GM19240 (cell line): Measurements from ENCODE around the gene SNX33.
"Not testable (repeated sequence)": the region's sequence is repeated elsewhere in the genome, so short reads cannot be mapped to it uniquely, and the experiment has no call there.

Source experiments
- DNase-seq: peaks from one replicate; pipeline ENCODE4 v3.0.0; 2011; ENCODE audit warnings: low spot score; ENCODE audit not compliant: insufficient read length

Gene SNX33

DNA sequence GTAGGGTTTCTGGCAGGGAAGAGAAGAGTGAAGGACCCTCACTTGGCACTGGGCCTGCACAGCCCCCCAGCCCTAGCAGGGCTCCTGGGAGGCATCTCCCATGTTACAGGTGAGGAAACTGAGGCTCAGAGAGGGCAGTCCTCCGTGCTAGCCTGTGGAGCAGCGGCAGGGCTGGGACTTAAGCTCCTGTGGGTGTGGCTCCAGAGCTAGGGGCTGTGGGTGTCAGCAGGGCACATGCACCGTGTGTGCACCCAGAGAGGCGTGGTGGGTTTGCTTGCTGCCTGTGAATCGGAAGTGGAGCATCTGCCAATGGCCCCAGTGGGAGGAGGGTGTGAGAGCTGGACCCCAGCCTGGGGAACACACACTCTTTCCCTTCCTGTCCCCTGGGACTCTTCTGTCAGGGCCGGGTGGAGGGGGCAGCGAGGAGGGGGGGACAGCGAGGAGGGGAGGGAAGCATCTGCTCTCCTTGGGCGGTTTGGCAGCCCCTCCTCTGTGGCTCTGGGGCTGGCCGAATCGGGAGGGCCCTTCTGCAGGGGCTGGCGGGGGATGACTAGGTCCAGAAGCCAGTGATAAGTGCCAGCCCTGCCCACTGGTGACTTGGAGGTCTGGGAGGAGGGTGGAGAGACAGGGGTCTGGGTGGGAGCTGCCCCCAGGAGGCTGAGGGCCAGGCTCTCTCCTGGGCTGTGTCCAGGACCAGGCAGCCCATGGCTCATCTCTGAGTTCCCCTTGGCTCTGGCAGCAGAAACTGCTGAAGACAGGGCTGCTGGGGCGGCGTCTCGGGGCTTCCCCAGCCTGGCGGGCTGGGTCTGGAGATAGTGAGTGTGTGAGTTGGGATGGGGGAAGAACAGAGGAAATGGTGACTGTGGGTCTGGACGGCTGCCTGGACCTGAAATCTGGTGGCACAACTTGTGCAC is 52.5 kb downstream of the SNX33 start:
- DNase-seq, result not testable (repeated sequence)

DNA sequence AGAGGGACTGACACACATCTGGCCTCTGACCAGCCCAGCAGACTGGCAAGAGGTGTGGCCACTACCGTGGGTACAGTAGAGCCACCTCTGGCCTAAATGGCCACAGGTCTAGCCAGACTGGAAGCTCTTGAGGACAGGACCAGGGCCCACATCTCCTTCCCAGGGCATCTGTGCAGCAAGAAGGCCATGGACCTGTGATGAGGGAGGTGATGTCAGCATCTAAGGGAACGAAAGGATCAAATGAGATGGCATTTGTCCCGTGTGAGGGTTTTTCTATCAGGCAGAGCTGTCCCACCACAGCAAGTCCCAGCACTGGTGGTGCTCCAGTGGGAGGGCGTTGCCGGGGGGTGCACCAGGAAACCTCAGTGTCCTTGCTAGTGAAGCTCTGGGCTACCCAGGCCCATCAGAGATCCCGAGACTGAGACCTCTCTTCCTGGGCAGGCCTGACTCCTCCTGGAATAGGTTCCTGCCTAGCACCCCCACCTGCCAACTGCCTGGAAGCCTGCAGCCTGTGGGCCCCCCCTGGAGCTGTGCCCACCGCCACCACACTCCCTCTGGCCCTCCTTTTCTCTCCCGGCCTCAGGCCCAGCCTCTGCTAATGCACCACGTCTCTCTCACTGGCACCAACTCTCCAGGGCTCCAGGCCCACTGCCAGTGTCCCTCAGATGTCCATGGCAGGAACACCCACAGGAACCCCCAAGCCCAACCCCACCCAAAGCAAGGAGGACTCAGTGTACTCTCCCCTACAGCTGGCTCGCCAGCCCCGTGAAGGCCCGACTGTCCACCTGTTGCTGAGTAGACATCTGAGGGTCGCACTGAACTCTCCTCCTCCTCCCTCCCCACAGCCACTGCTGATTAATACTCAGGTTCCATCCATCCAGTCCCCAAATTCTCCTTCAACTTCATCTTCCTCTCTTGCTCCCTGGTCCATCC is 53.6 kb downstream of the SNX33 start:
- DNase-seq, result not testable (repeated sequence)

DNA sequence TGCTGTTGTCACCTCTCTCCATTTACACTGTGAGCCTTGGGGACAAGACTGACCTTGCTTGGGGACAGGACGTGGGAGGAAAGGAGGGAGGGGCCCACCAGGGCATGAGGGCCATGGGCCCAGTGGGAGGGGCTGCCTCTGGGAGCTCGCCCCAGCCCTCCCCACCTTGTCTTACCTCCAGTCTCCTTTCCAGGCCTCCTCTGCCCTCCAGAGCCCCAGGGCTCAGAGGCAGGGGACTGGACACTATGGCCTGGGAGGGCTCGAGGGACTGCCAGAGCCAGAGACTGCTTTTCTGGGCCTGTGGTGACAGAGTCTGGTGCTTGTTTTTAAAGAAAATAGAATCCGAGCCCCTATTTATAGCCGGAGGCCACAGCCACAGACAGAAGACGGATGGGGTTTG is 54.7 kb downstream of the SNX33 start:
- no peak for DNase-seq

DNA sequence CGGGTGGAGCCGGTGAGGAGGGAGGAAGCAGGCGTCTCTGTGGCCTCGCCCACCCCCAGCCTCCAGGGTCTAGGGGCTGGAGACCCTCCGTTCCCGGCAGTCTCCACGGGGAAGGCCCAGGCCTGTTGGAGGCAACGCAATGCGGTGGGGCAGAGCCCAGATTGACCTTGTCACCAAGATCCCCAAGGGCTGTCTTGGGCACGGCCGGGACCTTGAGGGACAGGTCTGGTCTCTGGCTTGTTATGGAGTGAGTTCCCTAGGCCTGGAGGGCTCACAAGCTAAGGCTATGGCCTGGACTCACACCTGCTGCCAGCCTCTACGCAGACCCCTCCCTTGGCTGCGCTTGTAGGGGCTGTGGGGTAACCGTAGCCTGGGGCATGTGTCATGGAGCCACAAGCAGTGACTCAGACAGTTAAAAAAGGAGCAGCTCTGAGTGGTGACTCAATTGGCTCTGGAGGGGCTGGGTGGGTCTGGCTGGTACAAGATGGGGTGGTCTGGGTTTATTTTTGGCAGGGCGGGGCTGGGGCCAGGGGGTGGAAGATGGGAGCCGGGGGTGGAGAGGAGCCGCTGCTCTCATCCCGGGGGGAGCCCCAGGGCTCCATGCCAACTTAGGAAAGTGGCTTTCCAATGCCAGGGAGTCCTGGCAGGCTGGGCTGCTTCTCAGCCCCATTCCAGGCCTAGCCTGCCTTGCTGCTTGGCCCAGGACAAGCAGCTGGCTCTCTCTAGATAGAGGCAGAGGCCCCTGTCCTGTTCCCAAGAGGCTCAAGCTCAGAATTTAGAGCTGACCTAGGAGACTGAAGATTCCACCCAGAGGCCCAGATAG is 55.9 kb downstream of the SNX33 start:
- DNase-seq, result not testable (repeated sequence)

DNA sequence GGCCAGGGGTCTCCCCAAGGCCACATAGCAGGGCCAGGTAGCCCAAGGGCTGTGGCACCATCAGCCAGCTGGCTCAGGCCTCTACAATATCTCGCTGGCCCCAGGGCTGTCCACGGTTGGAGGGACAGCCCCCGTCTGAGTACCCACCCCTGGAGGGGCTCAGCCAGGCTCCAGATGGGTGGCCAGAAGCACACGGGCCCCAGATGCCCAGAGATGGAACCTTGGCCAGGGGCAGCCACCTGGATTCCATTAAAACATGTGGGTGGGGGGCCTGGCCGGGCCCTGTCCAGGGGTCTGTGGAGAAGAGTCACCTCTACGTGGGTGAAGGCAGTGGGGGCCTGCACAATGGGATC is 56.5 kb downstream of the SNX33 start:
- no peak for DNase-seq

DNA sequence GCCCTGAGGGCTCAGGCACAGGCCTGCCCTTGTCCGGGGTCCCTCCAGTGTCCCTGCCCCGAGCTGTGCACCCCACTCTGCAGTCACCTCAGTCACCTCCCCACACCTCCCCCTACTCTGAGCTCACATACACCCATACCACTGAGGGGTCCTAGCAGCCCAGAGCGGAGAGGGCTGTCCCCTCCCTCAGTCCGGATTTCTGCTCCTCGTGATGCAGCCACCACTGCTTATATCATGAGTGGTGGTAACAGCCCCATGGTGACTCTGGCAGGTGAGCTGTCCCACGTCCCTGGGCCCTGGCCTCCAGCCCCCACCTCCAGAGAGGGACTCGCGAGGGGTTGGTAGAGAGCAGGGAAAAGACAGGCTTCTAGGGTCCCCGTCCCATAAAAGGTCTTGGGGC is 56.9 kb downstream of the SNX33 start:
- DNase-seq, result no peak

DNA sequence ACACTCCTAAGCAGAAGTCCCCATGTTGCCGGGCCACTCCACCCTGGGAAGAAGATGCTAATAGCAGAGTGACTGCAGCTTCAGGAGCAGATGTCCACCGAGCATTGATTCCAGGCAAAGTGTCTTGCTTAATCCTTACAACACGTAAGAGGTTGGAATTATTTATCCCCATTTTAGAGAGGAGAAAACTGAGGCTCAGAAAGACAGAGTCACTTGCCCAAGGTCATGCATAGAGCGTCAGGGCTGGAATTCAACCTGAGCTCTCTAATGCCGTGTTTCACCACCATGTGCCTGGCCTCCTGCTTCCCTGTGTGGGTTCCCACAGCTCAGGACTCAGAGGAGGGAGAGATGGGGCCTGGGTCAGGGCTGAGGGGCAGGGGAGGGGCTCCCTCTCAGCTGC is 57.7 kb downstream of the SNX33 start:
- not testable (repeated sequence) for DNase-seq

DNA sequence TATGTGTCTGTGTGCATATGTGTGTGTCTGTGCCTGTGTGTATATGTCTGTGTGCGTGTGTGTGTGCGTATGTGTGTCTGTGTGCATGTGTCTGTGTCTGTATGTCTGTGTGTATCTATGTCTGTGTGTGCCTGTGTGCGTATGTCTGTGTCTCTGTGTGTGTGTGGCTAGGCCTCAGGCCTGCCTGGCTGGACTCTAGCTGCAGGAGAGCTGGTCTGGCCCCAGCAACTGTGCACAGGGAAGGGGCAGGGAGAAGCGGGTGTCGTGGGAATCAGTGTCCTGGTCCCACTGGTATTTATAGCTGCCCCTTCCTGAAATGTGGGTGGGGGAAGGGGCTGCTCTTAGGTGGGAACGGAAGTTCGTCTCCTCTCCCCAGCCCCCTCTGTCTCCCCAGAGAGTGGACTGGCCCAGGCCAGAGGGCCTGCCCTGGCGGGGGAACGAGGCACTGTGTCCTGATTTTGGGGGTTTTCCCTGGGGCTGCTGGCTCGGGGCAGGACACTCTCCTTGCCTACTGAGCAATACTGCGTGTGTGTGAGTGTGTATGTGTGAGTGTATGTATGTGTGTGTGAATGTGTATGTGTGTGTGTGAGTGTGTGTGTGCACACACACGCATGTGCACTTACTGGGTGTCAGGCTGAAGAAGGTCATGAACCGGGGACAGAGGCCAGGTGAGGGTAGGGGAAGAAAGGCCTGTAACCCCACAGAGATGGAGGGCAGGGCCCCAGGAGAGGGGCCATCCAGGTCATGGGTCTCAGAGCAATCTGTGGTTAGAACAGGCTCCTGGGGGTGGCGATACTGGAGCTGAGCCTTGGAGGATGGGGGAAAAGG is 58.4 kb downstream of the SNX33 start:
- DNase-seq, result no peak

DNA sequence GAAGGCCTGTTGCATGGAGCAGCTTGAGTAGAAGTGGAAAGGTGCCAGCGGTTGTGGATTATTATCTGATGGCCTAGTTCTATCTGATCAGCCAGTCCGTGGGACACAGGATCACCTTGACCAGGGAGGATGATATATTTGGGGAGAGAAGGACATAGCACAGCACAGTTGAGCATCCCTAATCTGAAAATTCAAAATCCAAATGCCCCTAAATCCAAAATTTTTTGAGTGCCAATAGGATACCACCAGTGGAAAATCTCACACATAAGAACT is 58.9 kb downstream of the SNX33 start:
- DNase-seq, result no peak

DNA sequence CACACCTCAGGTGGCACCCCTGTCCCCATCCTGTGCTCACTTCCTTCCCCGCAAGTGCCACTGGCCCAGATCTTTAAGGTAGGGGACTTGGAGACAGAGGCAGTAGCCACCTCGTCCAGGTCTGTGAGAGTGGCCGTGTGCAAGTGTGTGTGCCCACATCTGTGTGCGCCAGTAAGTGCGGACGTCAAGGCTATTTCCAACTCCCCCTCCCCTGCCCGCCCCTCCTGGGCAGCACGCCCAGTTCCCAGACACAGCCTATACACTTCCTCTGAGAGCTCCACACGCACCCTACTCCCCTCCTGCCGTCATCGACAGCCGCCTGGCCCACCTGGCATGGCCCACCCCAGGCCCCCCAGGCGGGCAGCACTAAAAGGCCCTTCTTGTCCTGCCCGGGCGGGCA is 61.7 kb downstream of the SNX33 start:
- not testable (repeated sequence) for DNase-seq

DNA sequence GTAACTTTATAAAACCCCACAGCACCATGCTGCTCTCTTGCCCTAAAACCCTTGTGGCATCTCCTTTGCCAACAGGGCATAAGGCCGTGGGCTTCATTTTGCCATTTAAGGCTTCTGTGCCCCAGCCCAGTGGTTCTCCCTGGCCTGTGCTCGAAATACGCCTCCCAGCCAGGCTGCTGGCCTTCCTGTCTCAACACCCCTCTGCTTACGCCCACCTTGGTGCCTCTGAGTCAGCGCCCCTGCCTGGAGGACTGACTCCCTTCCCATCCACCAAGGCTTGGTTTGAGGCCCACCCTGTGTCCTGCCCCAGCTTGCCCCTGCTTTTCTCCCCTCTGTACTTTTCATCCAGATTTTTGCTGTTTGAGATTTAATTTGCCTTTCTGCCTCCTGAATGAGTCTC is 63.2 kb downstream of the SNX33 start:
- not testable (repeated sequence) for DNase-seq

DNA sequence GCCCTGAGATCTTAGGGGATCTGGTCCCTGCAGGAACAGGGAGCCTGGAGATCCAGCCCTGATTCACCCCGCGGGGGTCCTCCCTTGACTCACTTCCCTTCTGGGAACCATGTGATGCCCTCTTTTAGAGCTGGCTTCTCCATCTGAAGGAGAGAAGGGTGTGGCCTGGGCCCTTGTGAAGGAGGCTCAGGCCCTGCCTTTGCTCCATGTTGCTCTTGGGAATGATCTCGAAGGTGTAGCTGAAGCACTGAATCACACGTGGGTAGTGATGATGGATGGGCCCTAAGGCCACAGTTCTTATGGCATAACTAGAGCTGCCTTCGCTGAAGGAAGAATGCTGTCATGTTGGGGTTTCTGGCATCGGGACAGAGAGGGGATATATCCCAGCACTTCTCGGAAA is 63.8 kb downstream of the SNX33 start:
- DNase-seq, result not testable (repeated sequence)
